Keratinocyte (primary cell): Measurements from ENCODE around the gene PER2. TPM values are rescaled to one million over a fixed set of nuclear protein-coding genes. Genes with fewer than 3 reads are reported as not detected.

Source experiments
- DNase-seq: peaks from one replicate; pipeline ENCODE4 v3.0.0-alpha.2; 2011; ENCODE audit warnings: low read depth, missing footprints, low spot score
- FAIRE-seq: peaks from 2 replicates; lab custom pipeline; 2011; peaks lifted over from hg19 to GRCh38; lab: Jason Lieb, UNC
- H2AFZ ChIP-seq: 2 replicates; pipeline ENCODE4 v1.6.0; 2012; ENCODE audit warnings: low read length, control low read depth, inconsistent platforms; ENCODE audit not compliant: control insufficient read depth
- H3K27ac ChIP-seq: 2 replicates; pipeline ENCODE4 v1.5.1; 2011; ENCODE audit warnings: low read length; ENCODE audit not compliant: control insufficient read depth, insufficient read depth
- H3K27me3 ChIP-seq: 3 replicates; pipeline ENCODE4 v1.6.0; 2011; ENCODE audit warnings: low read length; ENCODE audit not compliant: control insufficient read depth, insufficient read depth; ENCODE audit errors: extremely low read depth
- H3K36me3 ChIP-seq, 2 experiments: 2 replicates in 1 of 2; 3 replicates in 1 of 2; pipeline ENCODE4 v1.5.1; 2011; ENCODE audit warnings: low read length in 2 of 2, mild to moderate bottlenecking in 1 of 2; ENCODE audit not compliant: control insufficient read depth in 2 of 2, insufficient read depth in 2 of 2; ENCODE audit errors: extremely low read depth in 1 of 2
- H3K4me1 ChIP-seq: 3 replicates; pipeline ENCODE4 v1.5.1; 2011; ENCODE audit warnings: low read length; ENCODE audit not compliant: control insufficient read depth, insufficient read depth; ENCODE audit errors: extremely low read depth
- H3K4me2 ChIP-seq: 3 replicates; pipeline ENCODE4 v1.6.0; 2011; ENCODE audit warnings: low read depth, low read length; ENCODE audit not compliant: control insufficient read depth, insufficient read depth; ENCODE audit errors: extremely low read depth
- H3K4me3 ChIP-seq, 3 experiments: fragments of 200-600 bp in 1 of 3; sonication (generic) in 1 of 3; 2 replicates in 2 of 3; 3 replicates in 1 of 3; pipeline ENCODE4 v1.5.1; 2011 to 2016; ENCODE audit warnings: low read length in 3 of 3, mild to moderate bottlenecking in 3 of 3, control low read depth in 2 of 3, inconsistent platforms in 1 of 3, low read depth in 1 of 3, mixed read lengths in 1 of 3, mixed run types in 1 of 3, moderate library complexity in 1 of 3; ENCODE audit not compliant: control insufficient read depth in 2 of 3, insufficient read depth in 2 of 3; ENCODE audit errors: extremely low read depth in 1 of 3
- H3K79me2 ChIP-seq: 2 replicates; pipeline ENCODE4 v1.6.0; 2012; ENCODE audit warnings: low read length; ENCODE audit not compliant: control insufficient read depth, insufficient read depth
- H3K9ac ChIP-seq: 3 replicates; pipeline ENCODE4 v1.6.0; 2011; ENCODE audit warnings: low read length; ENCODE audit not compliant: control insufficient read depth, insufficient read depth; ENCODE audit errors: extremely low read depth
- H3K9me1 ChIP-seq: 3 replicates; pipeline ENCODE4 v1.6.0; 2011; ENCODE audit warnings: low read length; ENCODE audit not compliant: control insufficient read depth, insufficient read depth; ENCODE audit errors: extremely low read depth
- H3K9me3 ChIP-seq: 2 replicates; pipeline ENCODE4 v1.5.1; 2012; ENCODE audit warnings: low read depth, low read length; ENCODE audit not compliant: control insufficient read depth
- H4K20me1 ChIP-seq: 3 replicates; pipeline ENCODE4 v1.6.0; 2011; ENCODE audit warnings: low read length; ENCODE audit not compliant: control insufficient read depth, insufficient read depth; ENCODE audit errors: extremely low read depth
- EZH2 ChIP-seq: IDR thresholded peaks from one replicate; pipeline ENCODE4 v1.6.1; 2012; ENCODE audit warnings: inconsistent platforms, mild to moderate bottlenecking, low read length, moderate library complexity
- dilution Hi-C: fragments of 300-500 bp; cut with MboI; formaldehyde crosslinking; loops from one replicate; pipeline ENCODE4 v1.7.0; 2020; ENCODE audit warnings: low sequenced_read_pairs; ENCODE audit not compliant: extremely low pct_ligation_motif_present
- polyA plus RNA-seq, 5 experiments: library from polyadenylated mRNA; depleted of rRNA in 3 of 5; stranded (reverse) in 3 of 5; stranded (forward) in 1 of 5; unstranded in 1 of 5; fragments of >200 nt; gene quantifications; 1 replicate in 1 of 5; 2 replicates in 3 of 5; 3 replicates in 1 of 5; pipeline versions ENCODE4 v1.2.1 to v1.2.3, GENCODE V29; 2011 to 2012; ENCODE audit warnings: missing spikeins in 2 of 5, low read depth in 1 of 5, low replicate concordance in 1 of 5
- TF ChIP-seq, protein P1 (sequence below), 3 experiments: IDR thresholded peaks in 1 of 3; conservative IDR thresholded peaks in 1 of 3; optimal IDR thresholded peaks in 1 of 3; 2 replicates in 2 of 3; 3 replicates in 1 of 3; pipeline versions ENCODE3 to v1.5.1; 2011; ENCODE audit warnings: low read length in 3 of 3, mild to moderate bottlenecking in 3 of 3, moderate library complexity in 2 of 3, control low read depth in 1 of 3, inconsistent platforms in 1 of 3; ENCODE audit not compliant: insufficient read depth in 2 of 3; ENCODE audit errors: extremely low read depth in 1 of 3

The PER2 gene
- polyA plus RNA-seq, 1 donor (not counting 4 experiments of a cell fraction or from before 2014, with no cell fraction given), result 1.6 TPM

DNA sequence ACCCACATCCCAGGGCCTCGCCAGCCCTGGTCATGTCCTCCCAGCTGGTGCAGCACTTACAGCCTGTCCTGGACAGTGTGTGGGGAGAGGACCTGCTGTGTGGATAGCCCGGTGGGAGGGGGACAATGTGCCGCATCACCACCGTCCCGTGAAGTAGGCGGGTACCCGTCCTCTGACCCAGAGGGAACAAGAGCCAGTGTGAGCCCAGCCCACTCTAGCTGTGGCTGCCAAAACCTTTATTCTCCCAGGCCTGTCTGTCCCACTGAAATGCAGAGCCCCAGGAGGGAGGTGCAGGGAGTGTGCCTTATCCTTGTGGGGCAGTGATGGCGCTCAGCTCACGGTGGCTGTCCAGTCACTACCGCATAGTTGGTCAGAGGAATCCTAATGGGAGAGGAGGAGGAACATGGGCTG, 33.6 kb upstream of the PER2 start:
- no peaks in the 10 kb centered on the region for H3K9me3 ChIP-seq
- dilution Hi-C loops, result no loop called here
- TF ChIP-seq, protein P1, sequence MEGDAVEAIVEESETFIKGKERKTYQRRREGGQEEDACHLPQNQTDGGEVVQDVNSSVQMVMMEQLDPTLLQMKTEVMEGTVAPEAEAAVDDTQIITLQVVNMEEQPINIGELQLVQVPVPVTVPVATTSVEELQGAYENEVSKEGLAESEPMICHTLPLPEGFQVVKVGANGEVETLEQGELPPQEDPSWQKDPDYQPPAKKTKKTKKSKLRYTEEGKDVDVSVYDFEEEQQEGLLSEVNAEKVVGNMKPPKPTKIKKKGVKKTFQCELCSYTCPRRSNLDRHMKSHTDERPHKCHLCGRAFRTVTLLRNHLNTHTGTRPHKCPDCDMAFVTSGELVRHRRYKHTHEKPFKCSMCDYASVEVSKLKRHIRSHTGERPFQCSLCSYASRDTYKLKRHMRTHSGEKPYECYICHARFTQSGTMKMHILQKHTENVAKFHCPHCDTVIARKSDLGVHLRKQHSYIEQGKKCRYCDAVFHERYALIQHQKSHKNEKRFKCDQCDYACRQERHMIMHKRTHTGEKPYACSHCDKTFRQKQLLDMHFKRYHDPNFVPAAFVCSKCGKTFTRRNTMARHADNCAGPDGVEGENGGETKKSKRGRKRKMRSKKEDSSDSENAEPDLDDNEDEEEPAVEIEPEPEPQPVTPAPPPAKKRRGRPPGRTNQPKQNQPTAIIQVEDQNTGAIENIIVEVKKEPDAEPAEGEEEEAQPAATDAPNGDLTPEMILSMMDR (optimal IDR thresholded peaks at IDR 0.05 in 1 of 3, IDR thresholded peaks at IDR 0.05 in 1 of 3, conservative IDR thresholded peaks at IDR 0.05 in 1 of 3; ENCODE audit: extremely low read depth in 1 of 3, insufficient read depth in 2 of 3, low read length in 3 of 3), result no peak
- TF ChIP-seq EZH2, result no peak
- no peaks in the 10 kb centered on the region for H3K27me3 ChIP-seq
- peaks cover 2 to 6% of the 10 kb centered on the region in 2 experiments for H3K36me3 ChIP-seq
- peak overlapping the region; percentile 72 for H3K27ac ChIP-seq
- peak overlapping the region; percentile 98 for H3K4me2 ChIP-seq
- peaks cover 13% of the 10 kb centered on the region for H3K4me1 ChIP-seq
- H3K9ac ChIP-seq, result no peak overlapping the region
- no peak overlapping the region for H3K4me3 ChIP-seq
- no peak overlapping the region for H2AFZ ChIP-seq
- H3K9me1 ChIP-seq, result no peaks in the 10 kb centered on the region
- FAIRE-seq, result no peak
- DNase-seq, result no peak
- peaks cover 12% of the 10 kb centered on the region for H3K79me2 ChIP-seq
- H4K20me1 ChIP-seq, result peaks cover 2% of the 10 kb centered on the region

DNA sequence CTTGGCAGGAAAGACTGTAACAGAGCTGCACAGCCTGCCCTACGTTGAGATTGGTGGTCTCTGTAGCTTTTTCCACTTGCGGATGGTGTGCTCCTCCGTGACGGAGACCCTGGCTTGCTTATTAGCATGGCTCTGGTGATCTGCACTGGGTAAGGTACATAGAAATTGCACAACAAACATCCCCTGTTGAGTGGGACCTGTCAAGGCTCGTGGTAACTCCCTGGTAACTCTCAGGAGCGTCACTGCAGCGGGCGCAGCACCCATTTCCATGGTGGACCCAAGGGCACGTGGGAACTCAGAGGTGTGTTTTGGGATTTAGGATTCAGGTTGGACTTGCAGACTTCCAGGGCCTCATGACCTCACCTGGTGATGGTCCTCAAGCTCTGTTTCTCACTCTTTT, 33.1 kb upstream of the PER2 start:
- dilution Hi-C loops, result no loop called here
- Histone ChIP-seq H4K20me1 (no peaks in the 10 kb centered on the region), H3K27ac (peak overlapping the region; percentile 72), H3K79me2 (peaks cover 12% of the 10 kb centered on the region), H3K27me3 (no peaks in the 10 kb centered on the region), H3K4me1 (peaks cover 13% of the 10 kb centered on the region), H3K4me3 (peak overlapping the region; percentile 68 to 89 (median 77)), H3K9ac (peak overlapping the region; percentile 85), H2AFZ (peak overlapping the region; percentile 6), H3K9me3 (no peaks in the 10 kb centered on the region), H3K4me2 (peak overlapping the region; percentile 98), H3K9me1 (no peaks in the 10 kb centered on the region), H3K36me3 (peaks cover 2 to 4% of the 10 kb centered on the region in 2 experiments)
- FAIRE-seq (no peak), DNase-seq (no peak)
- TF ChIP-seq, protein P1 (optimal IDR thresholded peaks at IDR 0.05 in 1 of 3, IDR thresholded peaks at IDR 0.05 in 1 of 3, conservative IDR thresholded peaks at IDR 0.05 in 1 of 3; ENCODE audit: extremely low read depth in 1 of 3, insufficient read depth in 2 of 3, low read length in 3 of 3), result no peak
- TF ChIP-seq EZH2, result no peak
